Activated CD8-positive, alpha-beta T cell treated with anti-CD3 and anti-CD28 coated beads for 36 hours (primary cell): ENCODE measurements around the gene KITLG. TPM values are rescaled to one million over a fixed set of nuclear protein-coding genes. Genes with fewer than 3 reads are reported as not detected.

Experiments used
- ATAC-seq: fragments of 200-7000 bp; cut with Tn5 transposase; one replicate; pipeline ENCODE4 v1.10.0; 2021; ENCODE audit warnings: mild to moderate bottlenecking, moderate library complexity
- CTCF ChIA-PET: fragments of 350-600 bp; sonication (Branson Sonifier 250); formaldehyde crosslinking; loops from one replicate; lab custom pipeline; 2021; ENCODE audit warnings: antibody characterized with exemption; lab: Charles Lee
- POLR2A ChIA-PET: fragments of 350-600 bp; sonication (Branson Sonifier 250); formaldehyde crosslinking; loops from one replicate; lab custom pipeline; 2021; ENCODE audit warnings: antibody characterized with exemption; lab: Charles Lee
- DNase-seq: peaks from one replicate; pipeline ENCODE4 v3.0.0-alpha.2; 2020
- H3K27ac Mint-ChIP-seq: one replicate; pipeline ENCODE4 v1.8.0; 2021; ENCODE audit warnings: mild to moderate bottlenecking, mixed read lengths
- H3K27me3 Mint-ChIP-seq: one replicate; pipeline ENCODE4 v1.8.0; 2021; ENCODE audit warnings: mixed read lengths
- H3K36me3 Mint-ChIP-seq: one replicate; pipeline ENCODE4 v1.8.0; 2021; ENCODE audit warnings: low read depth, mixed read lengths
- H3K4me1 Mint-ChIP-seq: one replicate; pipeline ENCODE4 v1.8.0; 2021; ENCODE audit warnings: low read depth, mixed read lengths
- H3K4me3 Mint-ChIP-seq: one replicate; pipeline ENCODE4 v1.8.0; 2021; ENCODE audit warnings: mild to moderate bottlenecking, moderate library complexity, mixed read lengths
- H3K9me3 Mint-ChIP-seq: one replicate; pipeline ENCODE4 v1.8.0; 2021; ENCODE audit warnings: mixed read lengths
- CTCF ChIP-seq: fragments of 200-600 bp; IDR thresholded peaks from one replicate; pipeline ENCODE4 v1.8.0; 2022; ENCODE audit warnings: antibody characterized with exemption, mild to moderate bottlenecking
- intact Hi-C: fragments of 100-400 bp; cut with micrococcal nuclease; formaldehyde crosslinking; loops from one replicate; pipeline ENCODE4 v1.10.0; 2022
- total RNA-seq, 2 experiments: library from RNA; stranded (reverse); gene quantifications; one replicate each; pipeline ENCODE4 v1.2.3, GENCODE V29; 2021

KITLG gene
- total RNA-seq, 2 experiments from 2014 or later: not detected

DNA sequence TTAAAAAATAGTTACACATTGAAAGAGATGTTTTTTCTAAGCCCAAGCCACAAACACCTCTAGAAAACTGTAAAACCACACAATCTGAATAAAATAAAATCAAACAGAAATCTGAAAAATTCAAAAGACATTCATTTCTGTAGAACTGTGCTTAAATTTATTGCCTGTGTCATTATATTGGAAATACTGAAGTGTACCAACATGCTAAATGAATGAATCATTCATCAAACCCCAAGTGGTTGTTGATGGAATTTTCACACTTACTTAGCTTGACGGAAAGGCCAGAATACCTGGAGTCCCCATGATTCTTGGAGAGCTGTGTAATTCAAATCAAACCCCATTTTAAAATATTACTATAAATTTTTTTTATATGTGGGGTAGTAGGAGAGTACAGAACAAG lies 2.7 kb downstream of the KITLG start:
- Mint-ChIP-seq H3K4me3 (no peak overlapping the region), H3K4me1 (peaks cover 7% of the 10 kb centered on the region), H3K27me3 (peaks cover 32% of the 10 kb centered on the region), H3K36me3 (no peaks in the 10 kb centered on the region), H3K9me3 (no peaks in the 10 kb centered on the region), H3K27ac (no peak overlapping the region)
- CTCF ChIA-PET: no interaction called here
- DNase-seq: no peak
- POLR2A ChIA-PET: no interaction called here
- no peak for TF ChIP-seq CTCF
- ATAC-seq: no peak
- intact Hi-C loops: no loop called here

- no peak overlapping the region for H3K27ac Mint-ChIP-seq
- H3K36me3 Mint-ChIP-seq: no peaks in the 10 kb centered on the region
- DNase-seq (no peak), ATAC-seq (no peak)
- intact Hi-C loops: no loop called here
- CTCF ChIA-PET: no interaction called here
- H3K9me3 Mint-ChIP-seq: no peaks in the 10 kb centered on the region
- H3K27me3 Mint-ChIP-seq: peaks cover 32% of the 10 kb centered on the region
- POLR2A ChIA-PET: no interaction called here
- no peak overlapping the region for H3K4me3 Mint-ChIP-seq
- no peak for TF ChIP-seq CTCF
- H3K4me1 Mint-ChIP-seq: peaks cover 7% of the 10 kb centered on the region
These were observed 3.4 kb downstream of the KITLG start for GRCh38 chr12:88576866-88577265.

GRCh38 chr12:88575361-88575970 lies 4.8 kb downstream of the KITLG start:
- H3K36me3 Mint-ChIP-seq: no peaks in the 10 kb centered on the region
- ATAC-seq (no peak), DNase-seq (no peak)
- no peaks in the 10 kb centered on the region for H3K9me3 Mint-ChIP-seq
- H3K27ac Mint-ChIP-seq: no peak overlapping the region
- ChIA-PET CTCF (no interaction called here), POLR2A (no interaction called here)
- TF ChIP-seq CTCF: no peak
- H3K4me3 Mint-ChIP-seq: no peak overlapping the region
- peaks cover 27% of the 10 kb centered on the region for H3K27me3 Mint-ChIP-seq
- intact Hi-C loops: no loop called here
- peaks cover 7% of the 10 kb centered on the region for H3K4me1 Mint-ChIP-seq

DNA sequence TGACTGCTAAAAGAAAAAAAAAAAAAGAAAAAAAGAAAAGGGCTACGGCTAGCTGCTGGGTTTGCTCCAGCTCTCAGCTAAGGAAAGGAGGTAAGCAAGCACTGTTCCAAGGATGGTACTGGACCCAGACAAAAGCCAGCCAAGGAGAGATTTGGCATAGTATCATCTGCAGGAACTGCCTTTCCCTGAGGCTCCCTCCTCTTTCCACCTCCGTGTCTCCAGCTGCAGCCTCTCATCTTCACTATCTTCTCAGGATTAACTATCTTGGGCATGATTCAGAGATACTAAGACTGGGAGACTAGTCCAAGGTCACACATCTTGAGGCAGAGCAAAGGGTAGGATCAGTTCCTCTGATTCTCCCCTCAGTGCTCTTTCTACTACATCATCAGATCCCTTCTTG lies 6.0 kb downstream of the KITLG start:
- intact Hi-C loops: no loop called here
- CTCF ChIA-PET: no interaction called here
- Mint-ChIP-seq H3K4me1 (no peaks in the 10 kb centered on the region), H3K4me3 (no peak overlapping the region), H3K27ac (no peak overlapping the region), H3K36me3 (no peaks in the 10 kb centered on the region), H3K27me3 (peaks cover 16% of the 10 kb centered on the region), H3K9me3 (no peaks in the 10 kb centered on the region)
- ATAC-seq: no peak
- no peak for DNase-seq
- TF ChIP-seq CTCF: no peak
- POLR2A ChIA-PET: no interaction called here

DNA sequence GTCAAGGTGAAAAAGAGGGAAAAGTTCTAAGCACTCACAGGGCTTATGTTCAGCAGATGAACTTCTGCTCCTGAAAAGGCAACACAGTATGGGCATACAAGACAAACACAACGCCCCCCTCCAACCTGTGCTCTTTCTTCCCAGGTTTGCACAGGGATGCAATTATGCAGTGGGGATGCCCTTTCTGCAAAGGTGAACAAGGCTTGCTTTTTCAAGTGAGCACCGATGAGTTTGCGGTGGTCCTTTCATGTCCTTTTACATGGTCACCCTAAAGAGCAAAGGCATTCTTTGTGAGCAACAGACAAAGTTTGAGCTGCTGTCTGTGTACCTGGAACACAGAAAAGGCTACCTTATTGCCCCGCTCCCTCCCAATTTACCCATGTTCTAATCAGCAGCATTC lies 6.7 kb downstream of the KITLG start:
- no peaks in the 10 kb centered on the region for H3K36me3 Mint-ChIP-seq
- no peaks in the 10 kb centered on the region for H3K9me3 Mint-ChIP-seq
- CTCF ChIA-PET: no interaction called here
- intact Hi-C loops: no loop called here
- H3K4me3 Mint-ChIP-seq: no peak overlapping the region
- no peak for ATAC-seq
- no peak overlapping the region for H3K27ac Mint-ChIP-seq
- no peak for DNase-seq
- POLR2A ChIA-PET: no interaction called here
- no peak for TF ChIP-seq CTCF
- H3K27me3 Mint-ChIP-seq: peaks cover 12% of the 10 kb centered on the region
- H3K4me1 Mint-ChIP-seq: no peaks in the 10 kb centered on the region
